HPDE6-E6E7 (cell line): ENCODE measurements around the gene TMC6.

Experiments used
- DNase-seq: peaks from one replicate; pipeline ENCODE4 v3.0.0; 2011; ENCODE audit warnings: missing footprints; ENCODE audit errors: extremely low spot score

Gene TMC6

GRCh38 chr17:78137392-78138203 is 9.0 kb upstream of the TMC6 start:
- DNase-seq: no peak

GRCh38 chr17:78135858-78136500 is 7.4 kb upstream of the TMC6 start:
- DNase-seq: no peak

GRCh38 chr17:78134899-78135385 is 6.4 kb upstream of the TMC6 start:
- no peak for DNase-seq

- DNase-seq: no peak
Measured at GRCh38 chr17:78133971-78134898, 5.7 kb upstream of the TMC6 start.

GRCh38 chr17:78133179-78133951 is 4.8 kb upstream of the TMC6 start:
- DNase-seq: no peak

- DNase-seq: no peak
Measured at GRCh38 chr17:78132767-78133178, 4.2 kb upstream of the TMC6 start.

GRCh38 chr17:78132084-78132676 is 3.6 kb upstream of the TMC6 start:
- DNase-seq: peak; percentile 76

GRCh38 chr17:78131172-78132083 is 2.9 kb upstream of the TMC6 start:
- no peak for DNase-seq

GRCh38 chr17:78130437-78131101 is 2.0 kb upstream of the TMC6 start, which contains the start of gene TMC8:
Gene TMC8, plus strand, starts transcription at chr17:78130771. Its CDS starts 818 bp downstream, at chr17:78131589.
- DNase-seq: no peak

GRCh38 chr17:78130090-78130436 is 1.5 kb upstream of the TMC6 start:
- DNase-seq: no peak

GRCh38 chr17:78129351-78130089 is 965 bp upstream of the TMC6 start:
- DNase-seq: no peak

GRCh38 chr17:78127888-78128550 is 536 bp downstream of the TMC6 start:
- peak; percentile 56 for DNase-seq

- no peak for DNase-seq
Measured at GRCh38 chr17:78127239-78127887, 1.2 kb downstream of the TMC6 start.

GRCh38 chr17:78126895-78127238 is 1.7 kb downstream of the TMC6 start:
- DNase-seq: no peak

GRCh38 chr17:78125976-78126894 is 2.3 kb downstream of the TMC6 start:
- DNase-seq: no peak

GRCh38 chr17:78125138-78125913 is 3.2 kb downstream of the TMC6 start:
- no peak for DNase-seq
